Endodermal cell (in vitro differentiated cells): ENCODE results near the gene CES3. TPM values are rescaled to one million over a fixed set of nuclear protein-coding genes. Genes with fewer than 3 reads are reported as not detected.

Experiments used
- DNase-seq: peaks from one replicate; pipeline ENCODE4 v3.0.0-alpha.2; 2017
- H3K27ac ChIP-seq: 2 replicates; pipeline ENCODE4 v1.5.1; 2013; ENCODE audit warnings: mild to moderate bottlenecking, low read depth, low read length, moderate library complexity
- H3K27me3 ChIP-seq: 2 replicates; pipeline ENCODE4 v1.6.1; 2013; ENCODE audit warnings: mild to moderate bottlenecking, low read length, moderate library complexity; ENCODE audit not compliant: insufficient read depth, control insufficient read depth, poor library complexity, severe bottlenecking
- H3K36me3 ChIP-seq: 2 replicates; pipeline ENCODE4 v1.7.0; 2013; ENCODE audit warnings: mild to moderate bottlenecking, low read length, moderate library complexity; ENCODE audit not compliant: control insufficient read depth, insufficient read depth
- H3K4me1 ChIP-seq: one replicate; pipeline ENCODE4 v1.7.0; 2013; ENCODE audit warnings: low read length; ENCODE audit not compliant: control insufficient read depth, insufficient read depth
- H3K4me3 ChIP-seq: 2 replicates; pipeline ENCODE4 v1.5.1; 2013; ENCODE audit warnings: mild to moderate bottlenecking, low read length, moderate library complexity
- H3K9ac ChIP-seq: 2 replicates; pipeline ENCODE4 v1.6.1; 2013; ENCODE audit warnings: mild to moderate bottlenecking, low read length, moderate library complexity; ENCODE audit not compliant: poor library complexity, severe bottlenecking; ENCODE audit errors: extremely low read depth
- H3K9me3 ChIP-seq: 2 replicates; pipeline ENCODE4 v1.6.1; 2013; ENCODE audit warnings: mild to moderate bottlenecking, low read length, moderate library complexity; ENCODE audit not compliant: control insufficient read depth
- H3K27ac Mint-ChIP-seq: 2 replicates; pipeline ENCODE4 v1.8.0; 2020; ENCODE audit warnings: mixed read lengths
- H3K27me3 Mint-ChIP-seq: 2 replicates; pipeline ENCODE4 v1.8.0; 2021; ENCODE audit warnings: mild to moderate bottlenecking, mixed read lengths; ENCODE audit not compliant: insufficient read depth
- H3K36me3 Mint-ChIP-seq: 2 replicates; pipeline ENCODE4 v1.8.0; 2020; ENCODE audit warnings: low read depth, mixed read lengths
- H3K4me1 Mint-ChIP-seq: 2 replicates; pipeline ENCODE4 v1.8.0; 2020; ENCODE audit warnings: mixed read lengths
- H3K4me3 Mint-ChIP-seq: 2 replicates; pipeline ENCODE4 v1.8.0; 2020; ENCODE audit warnings: mild to moderate bottlenecking, moderate library complexity, mixed read lengths
- H3K9me3 Mint-ChIP-seq: 2 replicates; pipeline ENCODE4 v1.8.0; 2020; ENCODE audit warnings: mild to moderate bottlenecking, mixed read lengths
- CTCF ChIP-seq: fragments of 200-600 bp; sonication (generic); conservative IDR thresholded peaks from 2 replicates; pipeline ENCODE4 v1.5.0; 2021; ENCODE audit warnings: antibody characterized with exemption, mild to moderate bottlenecking
- WGBS, 2 experiments: methylation state at CpG; one replicate each; pipeline versions ENCODE4 v1.1.5 to v1.1.7; 2013; ENCODE audit warnings: missing lambda C conversion rate in 2 of 2, mixed read lengths in 1 of 2; ENCODE audit not compliant: insufficient coverage in 1 of 2, insufficient read length in 1 of 2; 5-methylcytosine and 5-hydroxymethylcytosine counted together
- total RNA-seq, 2 donors: library from RNA; stranded (reverse); fragmentation: NEBNext Ultra II Directional in 1 of 2; extraction: Animal tissue kit (Norgen Biotek cat#: 25700) in 1 of 2; gene quantifications; 2 replicates in 1 of 2; 3 replicates in 1 of 2; pipeline ENCODE4 v1.2.1, GENCODE V29; 2021

CES3 gene
- total RNA-seq, 2 donors from 2014 or later, result 2.7 to 3.8 TPM

- no peaks in the 10 kb centered on the region for H3K4me1 ChIP-seq
- H3K27me3 ChIP-seq, result peaks cover 33% of the 10 kb centered on the region
- DNase-seq, result no peak
- peaks cover 9% of the 10 kb centered on the region for H3K36me3 ChIP-seq
- WGBS, 2 experiments, result 86 to 97% methylated on average over 5 to 7 of the region's 7 CpGs
- no peak for TF ChIP-seq CTCF
- Mint-ChIP-seq H3K9me3 (peaks cover 6% of the 10 kb centered on the region), H3K27ac (no peak overlapping the region), H3K4me3 (no peak overlapping the region), H3K27me3 (peaks cover 13% of the 10 kb centered on the region), H3K4me1 (no peaks in the 10 kb centered on the region), H3K36me3 (peaks cover 22% of the 10 kb centered on the region)
- no peak overlapping the region for H3K9ac ChIP-seq
- H3K4me3 ChIP-seq, result no peak overlapping the region
- H3K9me3 ChIP-seq, result peaks cover 6% of the 10 kb centered on the region
- H3K27ac ChIP-seq, result no peak overlapping the region
These were observed 14.5 kb upstream of the CES3 start for GRCh38 chr16:66946541-66946940.

- H3K4me1 ChIP-seq, result no peaks in the 10 kb centered on the region
- peaks cover 10% of the 10 kb centered on the region for H3K9me3 ChIP-seq
- no peak overlapping the region for H3K4me3 ChIP-seq
- H3K4me1 Mint-ChIP-seq, result no peaks in the 10 kb centered on the region
- peaks cover 18% of the 10 kb centered on the region for H3K36me3 Mint-ChIP-seq
- H3K9ac ChIP-seq, result no peak overlapping the region
- no peak overlapping the region for H3K4me3 Mint-ChIP-seq
- H3K27ac Mint-ChIP-seq, result no peak overlapping the region
- no peak overlapping the region for H3K27ac ChIP-seq
- peaks cover 10% of the 10 kb centered on the region for H3K9me3 Mint-ChIP-seq
- WGBS, 2 experiments, result 61 to 65% methylated on average over 5 of the region's 5 CpGs
- DNase-seq, result no peak
- no peak for TF ChIP-seq CTCF
- H3K36me3 ChIP-seq, result peaks cover 6% of the 10 kb centered on the region
- peaks cover 13% of the 10 kb centered on the region for H3K27me3 Mint-ChIP-seq
- H3K27me3 ChIP-seq, result peaks cover 33% of the 10 kb centered on the region
These were observed 14.1 kb upstream of the CES3 start for GRCh38 chr16:66946974-66947301.

- TF ChIP-seq CTCF, result peak; percentile 93
- Mint-ChIP-seq H3K9me3 (peaks cover 11% of the 10 kb centered on the region), H3K36me3 (peaks cover 13% of the 10 kb centered on the region), H3K4me1 (no peaks in the 10 kb centered on the region), H3K27me3 (peaks cover 13% of the 10 kb centered on the region), H3K27ac (no peak overlapping the region), H3K4me3 (no peak overlapping the region)
- 62 to 78% methylated on average over 7 to 16 of the region's 23 CpGs for WGBS, 2 experiments
- Histone ChIP-seq H3K27ac (no peak overlapping the region), H3K27me3 (peaks cover 33% of the 10 kb centered on the region), H3K9ac (no peak overlapping the region), H3K4me1 (no peaks in the 10 kb centered on the region), H3K9me3 (peaks cover 14% of the 10 kb centered on the region), H3K36me3 (peaks cover 1% of the 10 kb centered on the region), H3K4me3 (no peak overlapping the region)
- peak; percentile 95 for DNase-seq
These were observed 13.6 kb upstream of the CES3 start for GRCh38 chr16:66947302-66948065.
